Esophagus muscularis mucosa (tissue), 4 donors: ENCODE results near the gene PANX1.

Experiments used
- EP300 ChIP-seq: sonication (generic); formaldehyde crosslinking; IDR thresholded peaks from one replicate; pipeline ENCODE4 v1.6.1; 2017; ENCODE audit warnings: antibody characterized with exemption
- POLR2A ChIP-seq: fragments of 450-650 bp; IDR thresholded peaks from one replicate; pipeline ENCODE4 v1.6.1; 2017; ENCODE audit warnings: antibody characterized with exemption, moderate library complexity, mild to moderate bottlenecking, low read depth
- TF ChIP-seq, protein P1 (sequence below), 3 experiments: fragments of 200-600 bp in 2 of 3; fragments of 450-650 bp in 1 of 3; sonication (generic) in 2 of 3; IDR thresholded peaks; one replicate each; pipeline ENCODE4 v1.5.1; 2017 to 2019; ENCODE audit warnings: antibody characterized with exemption in 3 of 3, mild to moderate bottlenecking in 2 of 3, moderate library complexity in 1 of 3

GRCh38 chr11:94170953-94171352 lies 42.3 kb downstream of the PANX1 start:
- TF ChIP-seq, protein P1, sequence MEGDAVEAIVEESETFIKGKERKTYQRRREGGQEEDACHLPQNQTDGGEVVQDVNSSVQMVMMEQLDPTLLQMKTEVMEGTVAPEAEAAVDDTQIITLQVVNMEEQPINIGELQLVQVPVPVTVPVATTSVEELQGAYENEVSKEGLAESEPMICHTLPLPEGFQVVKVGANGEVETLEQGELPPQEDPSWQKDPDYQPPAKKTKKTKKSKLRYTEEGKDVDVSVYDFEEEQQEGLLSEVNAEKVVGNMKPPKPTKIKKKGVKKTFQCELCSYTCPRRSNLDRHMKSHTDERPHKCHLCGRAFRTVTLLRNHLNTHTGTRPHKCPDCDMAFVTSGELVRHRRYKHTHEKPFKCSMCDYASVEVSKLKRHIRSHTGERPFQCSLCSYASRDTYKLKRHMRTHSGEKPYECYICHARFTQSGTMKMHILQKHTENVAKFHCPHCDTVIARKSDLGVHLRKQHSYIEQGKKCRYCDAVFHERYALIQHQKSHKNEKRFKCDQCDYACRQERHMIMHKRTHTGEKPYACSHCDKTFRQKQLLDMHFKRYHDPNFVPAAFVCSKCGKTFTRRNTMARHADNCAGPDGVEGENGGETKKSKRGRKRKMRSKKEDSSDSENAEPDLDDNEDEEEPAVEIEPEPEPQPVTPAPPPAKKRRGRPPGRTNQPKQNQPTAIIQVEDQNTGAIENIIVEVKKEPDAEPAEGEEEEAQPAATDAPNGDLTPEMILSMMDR (IDR thresholded peaks at IDR 0.05): no peak
- TF ChIP-seq POLR2A (no peak), EP300 (no peak)
